ENCODE results near the gene ZDHHC8. TPM values are rescaled to one million over a fixed set of nuclear protein-coding genes. Genes with fewer than 3 reads are reported as not detected.

The ZDHHC8 gene
- total RNA-seq, 1 experiment from 2014 or later, result 89.3 TPM

- ATAC-seq (no peak), DNase-seq (ENCODE audit: low read depth, low spot score) (no peak)
- Histone ChIP-seq H3K9ac (ENCODE audit: low read length) (no peak overlapping the region), H2AFZ (ENCODE audit: low read depth, low read length, poor library complexity, severe bottlenecking) (no peak overlapping the region), H3K9me2 (ENCODE audit: insufficient read depth) (no peaks in the 10 kb centered on the region), H3K4me3 (replicated peaks in 1 of 2; ENCODE audit: low read depth in 1 of 2, low read length in 2 of 2) (no peak overlapping the region), H3K4me2 (ENCODE audit: low read length) (no peak overlapping the region), H3K36me3 (ENCODE audit: control insufficient read depth in 1 of 2, insufficient read depth in 2 of 2, low read length in 2 of 2) (no peaks in the 10 kb centered on the region), H3K27me3 (ENCODE audit: insufficient read depth, low read length) (no peaks in the 10 kb centered on the region), H4K20me1 (ENCODE audit: insufficient read depth) (no peaks in the 10 kb centered on the region), H3K79me2 (ENCODE audit: insufficient read depth, low read length) (no peaks in the 10 kb centered on the region), H3K4me1 (ENCODE audit: control insufficient read depth in 1 of 2, insufficient read depth in 2 of 2, low read length in 2 of 2) (no peaks in the 10 kb centered on the region; a peak in 1 of 4 replicates), H3K9me3 (ENCODE audit: control insufficient read depth in 1 of 2, insufficient read depth in 1 of 2, low read depth in 1 of 2, low read length in 2 of 2) (no peaks in the 10 kb centered on the region), H3K27ac (ENCODE audit: low read depth, low read length) (no peak overlapping the region)
- intact Hi-C loops (cut with micrococcal nuclease), result no loop called here
- no peak for TF ChIP-seq SRF (IDR thresholded peaks at IDR 0.05; ENCODE audit: low read depth)
- no peak for TF ChIP-seq SP1 (IDR thresholded peaks at IDR 0.05; ENCODE audit: low read depth)
- no peak for TF ChIP-seq EZH2 (IDR thresholded peaks at IDR 0.05)
- TF ChIP-seq RAD21 (IDR thresholded peaks at IDR 0.05; ENCODE audit: low read depth), result no peak
- TF ChIP-seq ZBTB33 (IDR thresholded peaks at IDR 0.05; ENCODE audit: extremely low read depth, insufficient replicate concordance, low read length), result no peak
- TF ChIP-seq ZNF274 (IDR thresholded peaks at IDR 0.05; ENCODE audit: low read depth, low read length), result no peak
- no peak for TF ChIP-seq EGR1 (IDR thresholded peaks at IDR 0.05; ENCODE audit: low read depth)
- TF ChIP-seq POLR2AphosphoS5 (IDR thresholded peaks at IDR 0.05; ENCODE audit: low read depth, low read length), result no peak
- no peak for TF ChIP-seq POLR2A (IDR thresholded peaks at IDR 0.05; ENCODE audit: borderline replicate concordance, extremely low read depth, insufficient read depth, insufficient read length)
- TF ChIP-seq MAX (IDR thresholded peaks at IDR 0.05), result no peak
- no peak for TF ChIP-seq SIN3A (IDR thresholded peaks at IDR 0.05; ENCODE audit: low read depth)
- TF ChIP-seq CEBPB (IDR thresholded peaks at IDR 0.05; ENCODE audit: low read depth), result no peak
- TF ChIP-seq FOSL1 (IDR thresholded peaks at IDR 0.05; ENCODE audit: low read depth), result no peak
- TF ChIP-seq REST (IDR thresholded peaks at IDR 0.05; ENCODE audit: low read depth), result no peak
- no peak for TF ChIP-seq ATF3 (IDR thresholded peaks at IDR 0.05)
- BruUV-seq (replicated peaks), result no TSS peak
- ChIA-PET CTCF (no interaction called here), RAD21 (ENCODE audit: low non-redundant PET in 1 of 2, low total read pairs in 2 of 2, uncharacterized antibody in 2 of 2, unreplicated experiment in 2 of 2) (no interaction called here), POLR2A (no interaction called here)
Observed at GRCh38 chr22:20181194-20181883, 49.7 kb downstream of the ZDHHC8 start.

Measured in HCT116 (cell line).